ENCODE data around the gene ABHD15.
A peak's percentile ranks its signal among the peaks of the same experiment; 100 is the strongest.

Gene ABHD15, protein sequence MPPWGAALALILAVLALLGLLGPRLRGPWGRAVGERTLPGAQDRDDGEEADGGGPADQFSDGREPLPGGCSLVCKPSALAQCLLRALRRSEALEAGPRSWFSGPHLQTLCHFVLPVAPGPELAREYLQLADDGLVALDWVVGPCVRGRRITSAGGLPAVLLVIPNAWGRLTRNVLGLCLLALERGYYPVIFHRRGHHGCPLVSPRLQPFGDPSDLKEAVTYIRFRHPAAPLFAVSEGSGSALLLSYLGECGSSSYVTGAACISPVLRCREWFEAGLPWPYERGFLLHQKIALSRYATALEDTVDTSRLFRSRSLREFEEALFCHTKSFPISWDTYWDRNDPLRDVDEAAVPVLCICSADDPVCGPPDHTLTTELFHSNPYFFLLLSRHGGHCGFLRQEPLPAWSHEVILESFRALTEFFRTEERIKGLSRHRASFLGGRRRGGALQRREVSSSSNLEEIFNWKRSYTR

DNA sequence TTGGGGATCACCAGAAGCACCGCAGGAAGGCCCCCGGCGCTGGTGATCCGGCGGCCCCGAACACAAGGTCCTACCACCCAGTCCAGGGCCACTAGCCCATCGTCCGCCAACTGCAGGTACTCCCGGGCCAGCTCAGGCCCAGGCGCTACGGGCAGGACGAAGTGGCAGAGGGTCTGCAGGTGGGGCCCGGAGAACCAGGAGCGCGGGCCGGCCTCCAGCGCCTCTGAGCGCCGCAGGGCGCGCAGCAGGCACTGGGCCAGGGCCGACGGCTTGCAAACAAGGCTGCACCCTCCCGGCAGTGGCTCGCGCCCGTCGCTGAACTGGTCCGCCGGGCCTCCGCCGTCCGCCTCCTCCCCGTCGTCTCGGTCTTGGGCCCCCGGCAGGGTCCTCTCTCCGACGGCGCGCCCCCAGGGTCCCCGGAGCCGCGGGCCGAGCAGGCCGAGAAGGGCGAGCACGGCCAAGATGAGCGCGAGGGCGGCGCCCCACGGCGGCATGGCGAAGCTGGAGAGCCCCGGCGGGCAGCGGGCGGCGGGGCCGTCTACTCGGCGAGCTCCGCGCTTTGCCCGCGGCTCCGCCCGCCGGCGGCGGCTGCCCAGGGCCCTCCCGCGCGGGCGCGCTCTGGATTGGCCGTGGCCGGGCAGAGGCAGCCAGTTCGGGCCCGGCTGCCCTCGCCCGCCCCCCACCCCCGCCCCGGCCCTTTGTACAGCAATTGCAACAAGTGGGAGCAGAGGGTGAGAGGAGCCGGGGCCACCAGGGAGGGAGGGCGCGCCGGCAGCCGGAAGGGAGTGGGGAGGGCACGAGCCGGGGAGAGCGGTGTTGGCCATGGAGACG, at the start of gene ABHD15:
Gene ABHD15, minus strand, starts transcription at position 565 of the 831 bp plus-strand sequence. Its CDS starts 71 bp downstream, at position 494.
- peak; percentile 43 for DNase-seq

DNA sequence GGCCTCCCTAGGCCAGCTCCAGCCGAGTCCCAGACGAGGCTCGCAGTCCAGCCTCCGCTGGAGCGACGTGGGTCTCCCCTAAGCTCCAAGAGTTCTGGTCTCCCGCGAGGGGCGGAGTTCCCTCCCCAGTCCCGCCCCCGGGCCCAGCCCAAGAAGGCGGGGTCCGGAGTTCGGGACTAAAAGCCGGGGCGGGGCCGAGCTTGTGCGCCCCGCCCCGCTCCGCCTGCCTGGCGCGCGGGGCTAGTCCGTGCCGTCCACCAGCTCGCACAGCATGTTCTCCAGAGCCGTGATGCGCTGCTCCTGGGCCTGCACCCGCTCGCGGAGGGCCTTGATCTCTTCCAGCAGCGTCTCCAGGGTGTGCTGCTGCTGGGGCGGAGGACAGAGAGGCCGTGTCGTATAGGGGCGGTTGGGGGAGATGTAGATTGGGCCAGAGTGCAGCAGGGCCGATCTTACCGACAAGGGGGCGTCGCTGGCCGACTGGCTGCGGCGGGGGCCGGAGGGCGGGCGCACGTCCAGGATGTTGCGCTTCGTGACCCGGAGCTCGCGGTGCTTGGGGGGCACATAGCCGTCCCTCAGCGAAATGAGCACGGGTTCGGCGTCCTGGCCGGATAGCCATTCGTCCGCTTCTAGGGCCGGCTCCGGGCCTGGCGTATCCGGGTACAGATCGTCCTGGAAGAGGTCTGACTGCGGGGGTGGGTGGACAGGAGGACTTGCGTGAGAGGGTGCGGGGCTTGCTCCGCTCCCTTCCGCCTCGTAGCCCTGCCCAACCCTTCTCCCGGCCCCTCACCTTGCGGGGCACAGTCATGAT, 48.9 kb upstream of the ABHD15 start:
- DNase-seq, result peak; percentile 78

DNA sequence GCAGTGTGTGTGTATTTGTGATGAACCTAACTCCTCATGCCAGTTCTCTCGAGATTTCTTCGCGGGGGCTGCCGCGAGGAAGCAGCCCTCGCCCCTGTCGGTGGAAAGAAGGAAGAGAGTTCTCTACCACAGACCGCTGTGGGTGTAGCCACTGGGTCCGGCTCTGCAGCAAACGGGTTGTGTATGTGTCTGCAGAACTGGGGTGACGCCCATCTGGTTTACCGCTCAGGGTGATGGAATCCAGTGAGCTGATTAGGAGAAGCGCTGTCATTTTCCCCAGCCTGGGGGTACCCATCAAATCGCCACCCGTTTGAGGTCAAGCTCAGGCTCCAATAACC, 48.2 kb upstream of the ABHD15 start:
- peak; percentile 85 for DNase-seq

DNA sequence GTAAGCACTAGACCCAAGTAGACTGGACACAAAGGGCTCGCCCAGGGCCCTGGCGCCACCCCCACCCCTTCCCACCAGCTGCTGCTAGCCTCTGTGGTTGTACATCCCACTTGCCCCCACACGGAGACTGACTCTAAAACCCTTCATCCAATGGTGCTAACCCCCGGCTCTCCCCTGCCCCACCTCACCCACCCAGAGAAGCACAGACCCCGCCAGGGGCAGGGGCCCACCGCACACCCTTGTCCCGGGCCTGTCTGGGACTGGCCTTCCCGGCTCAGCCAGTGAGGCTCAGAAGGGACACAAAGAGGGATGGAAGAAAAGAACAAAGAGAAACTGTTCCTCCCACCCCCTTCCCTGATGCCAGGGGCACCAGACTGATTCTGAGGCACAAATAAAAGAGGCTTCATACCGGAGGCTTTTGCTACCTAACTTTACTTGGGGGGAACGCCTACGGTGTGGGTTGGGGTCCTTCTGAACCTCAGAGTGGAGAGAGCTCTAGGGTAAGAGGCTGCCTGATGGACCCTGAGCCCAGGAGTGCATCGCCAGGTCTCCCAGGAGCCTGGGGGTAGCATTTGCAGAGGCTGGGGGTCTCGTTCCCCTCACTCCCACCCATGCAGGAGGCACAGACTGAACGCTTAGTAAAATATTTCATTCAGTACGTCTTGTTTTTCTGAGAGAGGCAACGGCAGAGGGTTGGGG, 47.7 kb upstream of the ABHD15 start:
- DNase-seq, result no peak

DNA sequence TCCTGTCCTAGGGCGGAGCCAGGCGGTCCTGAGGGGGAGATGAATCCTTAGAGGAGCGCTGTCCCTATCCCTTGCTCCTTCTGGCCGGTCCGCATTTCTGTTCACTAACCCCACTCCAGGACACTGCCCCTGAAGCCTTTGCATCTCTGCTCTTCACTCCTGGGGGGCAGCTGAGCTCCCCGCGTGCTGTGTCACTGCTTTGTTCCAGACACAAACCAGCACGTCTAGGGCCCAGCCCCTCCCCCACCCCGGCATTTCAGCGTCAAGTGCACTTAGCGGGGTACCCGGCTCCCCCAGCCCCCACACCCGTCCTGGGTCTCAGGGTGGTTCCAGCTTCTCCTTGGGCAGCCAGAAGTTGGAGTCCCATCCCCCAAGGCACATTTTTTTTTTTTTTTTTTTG, 47.0 kb upstream of the ABHD15 start:
- DNase-seq, result no peak

DNA sequence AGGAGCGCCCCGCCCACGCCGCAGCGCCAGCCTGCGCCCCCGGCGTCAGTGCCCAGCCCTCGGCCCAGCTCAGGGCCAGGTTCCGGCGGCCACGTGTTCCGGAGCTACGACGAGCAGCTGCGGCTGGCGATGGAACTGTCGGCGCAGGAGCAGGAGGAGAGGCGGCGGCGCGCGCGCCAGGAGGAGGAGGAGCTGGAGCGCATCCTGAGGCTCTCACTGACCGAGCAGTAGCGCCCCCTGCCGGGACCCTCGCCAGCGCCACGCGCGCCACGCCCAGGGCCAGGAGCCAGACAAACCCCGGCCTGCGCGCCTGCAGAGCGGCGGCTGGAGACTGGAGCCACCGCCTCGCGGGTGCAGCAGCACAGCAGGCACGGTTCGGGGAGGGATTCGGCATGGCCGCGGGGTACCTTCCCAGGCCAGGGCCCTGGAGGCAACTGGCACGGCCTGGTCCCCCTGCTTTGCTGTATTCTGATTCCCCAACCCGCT, 46.6 kb upstream of the ABHD15 start:
- DNase-seq, result peak; percentile 89

DNA sequence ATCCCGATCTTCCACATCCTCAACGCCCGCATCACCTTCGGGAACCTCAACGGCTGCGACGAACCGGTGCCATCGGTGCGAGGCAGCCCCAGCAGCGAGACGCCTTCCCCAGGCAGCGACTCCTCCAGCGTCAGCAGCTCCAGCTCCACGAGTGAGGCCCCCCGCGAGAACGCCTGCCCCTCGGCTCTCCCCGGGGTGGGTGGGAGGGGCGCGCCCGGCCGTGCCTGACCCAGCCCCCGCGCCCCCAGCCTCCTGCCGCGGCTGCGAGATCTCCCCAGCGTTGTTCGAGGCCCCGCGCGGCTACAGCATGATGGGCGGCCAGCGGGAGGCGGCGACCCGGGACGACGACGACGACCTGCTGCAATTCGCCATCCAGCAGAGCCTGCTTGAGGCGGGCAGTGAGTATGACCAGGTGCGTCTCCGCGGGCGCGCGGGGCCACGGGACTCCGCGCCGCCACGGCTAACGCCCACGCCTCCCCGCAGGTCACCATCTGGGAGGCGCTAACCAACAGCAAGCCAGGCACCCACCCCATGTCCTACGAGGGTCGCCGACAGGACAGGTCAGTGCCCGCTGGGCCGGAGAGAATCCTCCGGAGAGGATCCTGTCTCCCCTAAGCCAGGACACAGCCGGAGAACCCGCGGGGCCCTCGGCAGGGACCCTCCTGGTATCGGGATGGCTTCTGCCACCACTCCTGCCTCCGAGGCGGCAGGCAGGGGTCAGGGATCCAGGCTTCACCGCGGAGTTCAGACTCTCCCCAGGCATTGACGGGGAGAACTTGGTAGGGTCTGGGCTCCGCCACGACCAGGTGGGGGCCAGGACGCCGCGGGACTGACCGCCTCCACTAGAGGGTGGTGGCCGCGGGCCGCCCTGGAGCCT, 45.8 kb upstream of the ABHD15 start:
- no peak for DNase-seq

DNA sequence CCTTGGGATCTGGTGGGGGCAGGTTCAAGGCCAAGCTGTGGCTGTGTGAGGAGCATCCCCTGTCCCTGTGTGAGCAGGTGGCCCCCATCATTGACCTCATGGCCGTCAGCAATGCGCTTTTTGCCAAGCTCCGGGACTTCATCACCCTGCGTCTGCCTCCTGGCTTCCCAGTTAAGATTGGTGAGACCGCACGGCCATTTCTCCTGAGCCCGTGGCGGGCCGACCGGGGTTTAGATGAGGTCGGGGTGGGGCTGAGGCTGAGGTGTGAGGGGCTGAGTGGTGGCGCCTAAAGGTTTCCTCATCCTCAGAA, 45.2 kb upstream of the ABHD15 start:
- DNase-seq, result no peak

DNA sequence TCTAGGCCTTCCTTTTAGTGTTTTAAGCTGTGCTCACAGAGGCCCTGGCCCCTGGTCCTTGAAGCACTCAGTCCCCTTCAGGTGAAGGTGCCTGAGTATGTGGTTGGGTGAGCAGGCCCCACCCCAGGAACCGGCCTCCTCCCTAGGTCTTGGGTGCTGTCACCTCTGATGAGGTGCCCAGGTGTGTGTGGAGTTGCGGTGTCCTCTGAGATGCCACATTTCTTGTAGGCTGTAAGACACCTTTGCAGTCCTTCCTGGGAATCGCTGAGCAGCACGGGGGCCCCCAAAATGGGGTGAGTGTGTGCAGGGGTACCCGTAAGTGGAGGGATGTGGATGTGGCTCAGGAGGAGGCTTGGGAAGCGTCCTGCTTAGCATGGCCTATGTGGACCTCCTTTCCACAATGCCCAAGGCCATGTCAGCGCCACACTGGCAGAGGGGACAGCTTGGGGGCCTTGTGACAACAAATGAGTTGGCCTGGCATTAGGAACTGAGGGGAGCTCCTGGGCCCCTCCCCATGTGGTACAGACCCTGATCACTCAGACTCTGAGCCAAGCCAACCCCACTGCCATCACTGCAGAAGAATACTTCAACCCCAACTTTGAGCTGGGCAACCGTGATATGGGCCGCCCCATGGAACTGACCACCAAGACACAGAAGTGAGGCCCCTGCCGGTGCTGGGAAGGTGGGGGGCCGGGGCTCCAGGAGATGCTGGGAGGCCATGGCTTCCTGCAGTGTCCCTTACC, 44.7 kb upstream of the ABHD15 start:
- no peak for DNase-seq

DNA sequence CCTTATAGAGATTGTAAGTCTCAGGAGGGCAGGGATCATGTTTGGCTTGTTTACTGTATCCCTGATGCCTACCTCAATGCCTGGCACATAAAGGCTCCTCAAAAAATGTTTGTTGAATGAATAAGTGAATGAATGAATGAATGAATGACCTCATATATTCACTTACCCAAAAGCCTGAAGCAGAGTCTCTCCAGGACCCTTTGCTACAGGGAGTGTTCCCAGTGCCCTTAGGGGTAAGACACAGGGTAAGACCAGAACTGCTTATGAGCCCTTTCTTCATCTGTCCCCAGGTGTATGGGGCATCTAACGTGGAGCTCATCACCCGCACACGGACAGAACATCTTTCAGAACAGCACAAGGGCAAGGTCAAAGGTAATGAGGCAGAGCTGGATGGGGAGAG, 43.6 kb upstream of the ABHD15 start:
- DNase-seq, result no peak

DNA sequence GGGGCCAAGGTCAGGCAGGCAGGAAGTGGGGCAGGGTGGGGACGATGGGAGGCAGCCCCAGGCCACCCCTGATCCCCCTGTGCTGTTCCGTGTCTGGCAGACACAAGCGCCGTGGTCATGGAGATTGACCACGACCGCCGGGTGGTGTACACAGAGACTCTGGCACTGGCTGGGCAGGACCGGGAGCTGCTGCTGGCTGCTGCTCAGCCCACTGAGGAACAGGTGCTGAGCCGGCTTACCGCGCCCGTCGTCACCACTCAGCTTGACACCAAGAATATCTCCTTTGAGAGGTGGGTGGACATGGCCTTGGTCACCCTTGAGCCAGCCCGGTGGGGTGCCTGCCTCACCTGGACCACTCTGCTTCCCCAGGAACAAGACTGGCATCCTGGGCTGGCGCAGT, 42.1 kb upstream of the ABHD15 start:
- DNase-seq, result no peak

DNA sequence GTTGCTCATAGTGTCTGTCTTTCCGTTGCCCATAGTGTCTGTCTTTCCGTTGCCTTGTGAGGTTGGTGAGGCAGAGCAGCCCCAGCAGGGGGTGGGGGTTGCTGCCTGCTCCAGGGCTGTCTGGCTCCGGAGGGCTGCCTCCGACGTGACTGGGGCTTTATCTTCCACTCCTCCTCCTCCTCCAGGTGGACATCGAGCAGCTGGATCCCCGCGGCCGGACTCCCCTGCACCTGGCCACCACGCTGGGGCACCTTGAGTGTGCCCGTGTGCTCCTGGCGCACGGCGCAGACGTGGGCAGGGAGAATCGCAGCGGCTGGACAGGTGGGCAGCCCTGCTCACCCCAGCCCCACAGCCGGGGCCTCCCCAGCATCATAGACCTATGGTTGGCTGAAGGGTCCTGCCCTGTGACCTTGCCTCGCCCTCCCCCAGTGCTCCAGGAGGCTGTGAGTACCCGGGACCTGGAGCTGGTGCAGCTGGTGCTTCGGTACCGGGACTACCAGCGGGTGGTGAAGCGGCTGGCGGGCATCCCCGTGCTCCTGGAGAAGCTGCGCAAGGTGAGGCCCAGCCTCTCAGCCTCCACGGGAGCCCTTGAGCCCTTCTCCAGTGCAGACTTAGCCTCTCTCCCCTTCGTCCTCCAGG, 40.8 kb upstream of the ABHD15 start:
- no peak for DNase-seq

DNA sequence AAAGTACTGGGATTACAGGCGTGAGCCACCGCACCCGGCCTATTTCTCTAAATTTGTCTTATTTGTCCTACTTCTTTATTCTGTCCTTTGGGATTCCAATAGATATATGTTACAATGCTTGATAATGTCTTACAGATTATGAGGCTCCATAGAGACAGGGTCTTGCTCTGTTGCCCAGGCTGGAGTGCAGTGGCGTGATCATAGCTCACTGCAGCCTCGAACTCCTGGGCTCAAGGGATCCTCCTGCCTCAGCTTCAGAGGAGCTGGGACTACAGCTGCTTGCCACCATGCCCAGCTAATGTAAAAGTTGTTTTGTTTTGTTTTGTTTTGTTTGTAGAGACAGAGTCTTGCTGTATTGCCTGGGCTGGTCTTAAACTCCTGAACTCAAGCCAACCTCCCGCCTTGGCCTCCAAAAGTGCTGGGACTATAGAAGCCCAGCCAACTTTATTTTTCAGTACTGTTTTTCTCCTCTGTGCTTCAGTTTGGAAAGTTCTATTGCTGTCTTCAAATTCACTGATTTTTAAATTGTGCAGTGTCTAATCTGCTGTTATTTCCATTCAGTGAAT, 36.4 kb upstream of the ABHD15 start:
- no peak for DNase-seq

DNA sequence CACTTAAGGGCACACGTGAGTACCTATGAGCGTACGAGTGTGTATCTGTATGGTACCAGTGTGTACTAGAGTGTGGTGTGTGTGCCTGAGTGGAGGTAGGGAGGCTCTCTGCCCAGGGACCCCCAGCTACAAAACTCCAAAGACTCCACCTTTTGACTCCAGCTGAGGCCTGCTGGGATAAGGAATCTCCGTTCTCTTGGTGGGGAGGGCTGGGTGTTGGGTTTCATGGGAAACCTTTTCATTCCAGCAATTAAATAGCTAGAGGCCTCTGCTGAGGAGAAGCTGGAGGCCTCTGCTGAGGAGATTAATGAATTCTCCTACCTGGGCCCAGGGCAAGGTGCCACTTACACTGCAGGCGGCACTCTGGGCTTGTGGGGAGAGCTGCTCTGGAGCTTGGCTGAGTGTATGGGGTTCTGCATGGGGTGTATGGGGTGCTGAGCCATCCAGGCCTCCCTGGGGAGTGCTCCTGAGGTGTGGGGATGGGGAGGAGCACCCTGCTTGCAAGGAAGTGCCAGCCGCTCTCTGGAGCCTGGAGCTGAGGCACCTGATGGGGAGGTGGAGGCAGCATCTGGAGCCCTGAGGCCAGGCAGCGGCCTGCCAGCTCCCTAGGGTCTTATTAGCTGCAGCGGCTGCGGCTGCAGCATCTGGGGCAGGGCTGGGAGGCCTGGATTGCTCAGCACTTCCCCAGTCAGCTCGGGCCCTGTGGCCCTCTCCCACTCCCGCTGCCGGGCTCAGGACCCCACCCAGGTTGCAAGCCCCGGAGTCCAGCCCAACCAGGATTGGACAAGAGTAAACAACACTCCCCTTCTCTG, 30.7 kb upstream of the ABHD15 start:
- no peak for DNase-seq

DNA sequence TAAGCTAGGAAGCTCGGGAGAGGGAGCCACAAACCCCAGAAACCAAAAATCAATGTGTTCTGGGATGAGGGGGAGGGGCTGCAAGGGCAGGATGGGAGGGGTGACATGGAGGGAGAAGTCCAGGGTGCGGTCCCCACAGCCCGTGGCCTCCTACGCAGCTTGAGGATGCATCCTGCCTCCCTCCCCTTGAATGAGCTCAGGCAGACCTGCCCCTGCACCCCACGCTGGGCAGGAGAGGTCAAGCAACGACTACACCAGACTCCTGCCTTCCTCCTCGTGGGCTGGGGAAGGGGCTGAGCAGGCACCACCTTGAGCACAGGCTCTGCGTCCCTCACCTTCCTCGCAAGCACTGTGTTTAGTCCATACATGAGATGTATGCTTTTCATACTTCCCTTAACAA, 30.0 kb upstream of the ABHD15 start:
- no peak for DNase-seq

DNA sequence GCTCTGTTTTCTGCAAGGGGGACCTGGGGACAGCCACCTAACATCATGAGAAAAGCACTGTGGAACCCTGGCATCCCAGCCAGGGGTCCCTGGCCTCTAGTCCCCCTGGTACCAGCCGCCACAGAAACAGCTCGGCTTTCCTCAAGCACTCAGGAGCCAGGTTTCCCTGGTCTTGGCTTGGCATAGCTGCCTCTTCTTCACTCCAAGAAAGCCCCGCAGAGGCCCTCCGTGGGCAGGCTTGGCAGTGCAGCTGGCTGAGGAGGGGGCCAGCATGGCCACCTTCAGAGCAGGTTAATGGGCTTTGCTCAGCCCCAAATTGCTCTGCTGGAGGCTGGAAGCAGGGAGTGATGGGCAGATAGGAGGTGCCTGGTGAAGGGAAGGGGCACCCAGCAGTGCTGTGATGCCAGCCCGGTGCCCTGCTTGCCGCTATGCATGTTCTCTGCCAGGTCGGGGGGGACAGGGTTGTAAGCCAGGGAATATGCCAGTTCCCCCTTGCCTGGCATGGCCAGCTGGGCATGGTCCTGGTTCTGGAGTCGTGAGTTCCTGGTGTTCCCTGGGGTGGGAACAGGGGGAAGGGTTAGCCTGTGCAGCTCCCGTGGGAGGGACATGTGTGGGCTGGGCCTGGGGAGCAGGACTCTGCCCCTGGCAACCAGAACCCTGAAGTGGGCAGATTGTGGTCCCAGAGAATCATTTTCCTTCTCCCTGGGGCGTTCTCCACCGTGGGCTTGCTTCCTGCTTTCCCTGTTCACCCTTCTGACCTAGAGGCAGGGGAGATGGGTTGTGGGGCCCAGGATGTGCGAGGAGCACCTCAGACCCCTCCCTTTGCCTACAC, 29.3 kb upstream of the ABHD15 start:
- no peak for DNase-seq

DNA sequence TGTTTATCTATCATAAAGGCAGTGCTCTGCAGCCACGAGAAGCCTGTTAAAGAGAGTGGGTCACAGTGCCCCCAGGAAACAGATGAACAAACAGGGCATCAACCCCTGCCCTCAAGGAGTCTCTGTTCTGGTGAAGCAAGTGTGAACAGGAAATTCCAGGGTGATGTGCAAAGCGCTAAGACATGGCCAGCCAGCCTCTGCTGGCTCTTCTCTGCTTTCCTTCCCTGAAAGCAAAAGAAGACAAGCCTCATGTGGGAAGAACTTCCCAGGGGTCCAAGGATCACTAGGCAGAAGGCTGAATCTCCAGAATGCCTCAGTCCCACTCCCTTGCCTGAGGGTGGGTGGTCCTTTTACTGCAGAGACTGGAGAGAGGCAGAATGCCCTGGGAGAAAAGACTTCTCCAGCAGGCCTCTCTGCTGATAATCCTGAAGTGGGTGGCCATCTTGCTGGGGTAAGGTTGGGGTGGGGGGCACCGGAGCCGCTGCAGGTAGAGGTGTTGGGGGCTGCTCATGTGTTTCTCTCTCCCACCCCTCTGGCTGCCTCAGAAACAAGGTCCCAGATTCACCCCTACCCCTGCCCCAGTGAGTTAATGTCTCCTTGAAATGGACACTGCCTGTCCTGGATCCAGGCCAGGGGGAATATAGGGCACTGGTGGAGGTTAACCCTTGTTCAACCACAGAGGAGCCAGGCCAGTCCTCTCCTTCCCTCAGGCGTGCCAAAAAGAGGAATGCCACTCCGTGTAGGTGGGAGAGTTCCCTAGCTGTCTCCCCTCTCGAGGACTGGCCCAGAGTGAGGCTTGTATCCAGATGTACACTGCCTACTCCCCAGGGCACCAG, 28.5 kb upstream of the ABHD15 start:
- DNase-seq, result no peak
